SU-DHL-6 (cell line): Measurements from ENCODE around the gene SWT1.
"Not testable (repeated sequence)": the region's sequence is repeated elsewhere in the genome, so short reads cannot be mapped to it uniquely, and the experiment has no call there.

Source experiments
- EZH2phosphoT487 ChIP-seq: fragments of 200-600 bp; sonication (generic), shearing (Covaris generic); conservative IDR thresholded peaks from 2 replicates; pipeline ENCODE4 v1.6.1; 2018; ENCODE audit warnings: mild to moderate bottlenecking, antibody characterized with exemption, low read length, moderate library complexity, mixed read lengths
- TF ChIP-seq, protein P1 (sequence below): fragments of 200-600 bp; sonication (generic); IDR thresholded peaks from one replicate; pipeline ENCODE4 v1.5.1; 2017; ENCODE audit warnings: antibody characterized with exemption, mild to moderate bottlenecking, low read length, moderate library complexity; ENCODE audit not compliant: insufficient read depth, poor library complexity, severe bottlenecking

DNA sequence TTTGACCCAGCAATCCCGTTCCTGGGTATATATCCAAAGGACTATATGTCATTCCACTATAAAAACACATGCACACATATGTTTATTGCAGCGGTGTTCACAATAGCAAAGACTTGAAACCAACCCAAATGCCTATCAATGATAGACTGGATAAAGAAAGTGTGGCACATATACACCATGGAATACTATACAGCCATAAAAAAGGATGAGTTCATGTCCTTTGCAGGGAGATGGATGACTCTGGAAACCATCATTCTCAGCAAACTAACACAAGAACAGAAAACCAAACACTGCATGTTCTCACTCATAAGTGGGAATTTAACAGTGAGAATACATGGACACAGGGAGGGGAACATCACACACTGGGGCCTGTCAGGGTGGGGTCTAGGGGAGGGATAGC, 80.2 kb downstream of the SWT1 start:
- TF ChIP-seq, protein P1, sequence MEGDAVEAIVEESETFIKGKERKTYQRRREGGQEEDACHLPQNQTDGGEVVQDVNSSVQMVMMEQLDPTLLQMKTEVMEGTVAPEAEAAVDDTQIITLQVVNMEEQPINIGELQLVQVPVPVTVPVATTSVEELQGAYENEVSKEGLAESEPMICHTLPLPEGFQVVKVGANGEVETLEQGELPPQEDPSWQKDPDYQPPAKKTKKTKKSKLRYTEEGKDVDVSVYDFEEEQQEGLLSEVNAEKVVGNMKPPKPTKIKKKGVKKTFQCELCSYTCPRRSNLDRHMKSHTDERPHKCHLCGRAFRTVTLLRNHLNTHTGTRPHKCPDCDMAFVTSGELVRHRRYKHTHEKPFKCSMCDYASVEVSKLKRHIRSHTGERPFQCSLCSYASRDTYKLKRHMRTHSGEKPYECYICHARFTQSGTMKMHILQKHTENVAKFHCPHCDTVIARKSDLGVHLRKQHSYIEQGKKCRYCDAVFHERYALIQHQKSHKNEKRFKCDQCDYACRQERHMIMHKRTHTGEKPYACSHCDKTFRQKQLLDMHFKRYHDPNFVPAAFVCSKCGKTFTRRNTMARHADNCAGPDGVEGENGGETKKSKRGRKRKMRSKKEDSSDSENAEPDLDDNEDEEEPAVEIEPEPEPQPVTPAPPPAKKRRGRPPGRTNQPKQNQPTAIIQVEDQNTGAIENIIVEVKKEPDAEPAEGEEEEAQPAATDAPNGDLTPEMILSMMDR = not testable (repeated sequence)
- TF ChIP-seq EZH2phosphoT487 = not testable (repeated sequence)
